CD4-positive, alpha-beta T cell treated with Interleukin-12 subunit alpha and Interleukin-12 subunit beta, for 1 hour (primary cell): ENCODE results near the gene SSBP3.
"Not testable (repeated sequence)": the region's sequence is repeated elsewhere in the genome, so short reads cannot be mapped to it uniquely, and the experiment has no call there.

Experiments used
- DNase-seq: peaks from one replicate; pipeline ENCODE4 v3.0.0-alpha.2; 2020

The SSBP3 gene

GRCh38 chr1:54347261-54347954 is 58.8 kb downstream of the SSBP3 start:
- DNase-seq, result no peak

- not testable (repeated sequence) for DNase-seq
Measured at GRCh38 chr1:54345548-54345947, 60.6 kb downstream of the SSBP3 start.

- no peak for DNase-seq
Measured at GRCh38 chr1:54345116-54345515, 61.1 kb downstream of the SSBP3 start.

GRCh38 chr1:54342742-54343687 is 63.2 kb downstream of the SSBP3 start:
- no peak for DNase-seq

GRCh38 chr1:54342288-54342687 is 63.9 kb downstream of the SSBP3 start:
- no peak for DNase-seq

- DNase-seq, result no peak
Measured at GRCh38 chr1:54341763-54342162, 64.4 kb downstream of the SSBP3 start.

- DNase-seq, result no peak
Measured at GRCh38 chr1:54340878-54341277, 65.3 kb downstream of the SSBP3 start.

- no peak for DNase-seq
Measured at GRCh38 chr1:54340434-54340833, 65.8 kb downstream of the SSBP3 start.

GRCh38 chr1:54339126-54339525 is 67.1 kb downstream of the SSBP3 start:
- DNase-seq, result no peak

GRCh38 chr1:54338464-54338863 is 67.7 kb downstream of the SSBP3 start:
- no peak for DNase-seq

GRCh38 chr1:54337928-54338327 is 68.3 kb downstream of the SSBP3 start:
- DNase-seq, result no peak

GRCh38 chr1:54337034-54337433 is 69.2 kb downstream of the SSBP3 start:
- DNase-seq, result no peak

- DNase-seq, result no peak
Measured at GRCh38 chr1:54336116-54336515, 70.1 kb downstream of the SSBP3 start.

- DNase-seq, result no peak
Measured at GRCh38 chr1:54335755-54336108, 70.5 kb downstream of the SSBP3 start.

GRCh38 chr1:54335011-54335754 is 71.0 kb downstream of the SSBP3 start:
- DNase-seq, result no peak

- DNase-seq, result no peak
Measured at GRCh38 chr1:54332781-54333585, 73.2 kb downstream of the SSBP3 start.

- DNase-seq, result no peak
Measured at GRCh38 chr1:54331843-54332463, 74.2 kb downstream of the SSBP3 start.

GRCh38 chr1:54331091-54331772 is 75.0 kb downstream of the SSBP3 start:
- DNase-seq, result no peak

- DNase-seq, result no peak
Measured at GRCh38 chr1:54329312-54330003, 76.7 kb downstream of the SSBP3 start.

- DNase-seq, result no peak
Measured at GRCh38 chr1:54328066-54328636, 78.0 kb downstream of the SSBP3 start.
